ENCODE data around the gene CYP39A1.
"Not testable (repeated sequence)": the region's sequence is repeated elsewhere in the genome, so short reads cannot be mapped to it uniquely, and the experiment has no call there.

The CYP39A1 gene

DNA sequence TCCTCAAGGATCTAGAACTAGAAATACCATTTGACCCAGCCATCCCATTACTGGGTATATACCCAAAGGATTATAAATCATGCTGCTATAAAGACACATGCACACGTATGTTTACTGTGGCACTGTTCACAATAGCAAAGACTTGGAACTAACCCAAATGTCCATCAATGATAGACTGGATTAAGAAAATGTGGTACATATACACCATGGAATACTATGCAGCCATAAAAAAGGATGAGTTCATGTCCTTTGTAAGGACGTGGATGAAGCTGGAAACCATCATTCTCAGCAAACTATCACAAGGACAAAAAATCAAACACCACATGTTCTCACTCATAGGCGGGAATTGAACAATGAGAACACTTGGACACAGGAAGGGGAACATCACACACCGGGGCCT lies 4.5 kb downstream of the CYP39A1 start:
- H3K79me2 ChIP-seq (ENCODE audit: control insufficient read depth, insufficient read depth, low read length); H2BK5ac ChIP-seq (ENCODE audit: low read length); H3K79me1 ChIP-seq (ENCODE audit: low read length); H3K27ac ChIP-seq (ENCODE audit: low read depth, low read length); H2BK15ac ChIP-seq (replicated peaks; ENCODE audit: low read depth); H3K4me1 ChIP-seq (ENCODE audit: control insufficient read depth, low read depth, low read length); H3K36me3 ChIP-seq (ENCODE audit: control insufficient read depth, insufficient read depth, low read length); H3K27me3 ChIP-seq (ENCODE audit: insufficient read depth, low read length, poor library complexity); H4K5ac ChIP-seq (ENCODE audit: low read length); H3K4me3 ChIP-seq (ENCODE audit: low read length); H2BK120ac ChIP-seq (ENCODE audit: low read depth, low read length); H3K23ac ChIP-seq (ENCODE audit: low read length); H3K9ac ChIP-seq (ENCODE audit: low read length); H3K18ac ChIP-seq (ENCODE audit: low read length); H3K56ac ChIP-seq (ENCODE audit: low read length); H3K4ac ChIP-seq (ENCODE audit: low read depth, low read length); H4K8ac ChIP-seq (ENCODE audit: low read depth, low read length); H3K4me2 ChIP-seq (ENCODE audit: low read length); H2AK5ac ChIP-seq (ENCODE audit: low read length); DNase-seq: not testable (repeated sequence)
- WGBS (ENCODE audit: extremely low coverage, insufficient coverage, low lambda C conversion rate): no CpG with 5 or more reads among the region's 4 CpGs

DNA sequence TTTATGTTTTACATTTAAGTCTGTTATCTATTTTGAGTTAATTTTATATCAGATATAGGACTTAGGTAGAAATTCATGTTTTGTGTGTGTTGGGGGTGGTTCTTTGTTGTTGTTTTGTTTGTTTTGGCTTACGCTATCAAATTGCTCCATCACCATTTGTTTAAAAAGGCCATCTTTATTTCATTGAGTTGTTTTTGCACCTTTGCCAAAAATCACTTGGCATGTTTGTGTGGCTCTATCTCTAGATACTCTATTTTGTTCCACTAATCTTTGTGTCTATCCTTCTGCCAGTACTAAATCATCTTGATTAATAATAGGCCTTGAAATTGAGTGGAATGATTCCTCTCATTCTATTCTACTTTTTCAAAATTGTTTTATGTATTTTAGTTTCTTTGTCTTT lies 7.4 kb downstream of the CYP39A1 start:
- Histone ChIP-seq H3K79me1 (ENCODE audit: low read length) (no peaks in the 10 kb centered on the region), H3K36me3 (ENCODE audit: control insufficient read depth, insufficient read depth, low read length) (no peaks in the 10 kb centered on the region), H3K9ac (ENCODE audit: low read length) (no peak overlapping the region), H3K23ac (ENCODE audit: low read length) (no peak overlapping the region), H3K27me3 (ENCODE audit: insufficient read depth, low read length, poor library complexity) (no peaks in the 10 kb centered on the region), H3K4me3 (ENCODE audit: low read length) (no peak overlapping the region), H4K5ac (ENCODE audit: low read length) (no peak overlapping the region), H4K8ac (ENCODE audit: low read depth, low read length) (no peak overlapping the region), H2AK5ac (ENCODE audit: low read length) (no peak overlapping the region), H3K4me1 (ENCODE audit: control insufficient read depth, low read depth, low read length) (no peaks in the 10 kb centered on the region), H3K56ac (ENCODE audit: low read length) (no peak overlapping the region), H3K4ac (ENCODE audit: low read depth, low read length) (no peak overlapping the region), H2BK15ac (replicated peaks; ENCODE audit: low read depth) (no peak overlapping the region), H3K27ac (ENCODE audit: low read depth, low read length) (no peak overlapping the region), H2BK120ac (ENCODE audit: low read depth, low read length) (no peak overlapping the region), H3K79me2 (ENCODE audit: control insufficient read depth, insufficient read depth, low read length) (no peaks in the 10 kb centered on the region), H2BK5ac (ENCODE audit: low read length) (no peak overlapping the region), H3K18ac (ENCODE audit: low read length) (no peak overlapping the region), H3K4me2 (ENCODE audit: low read length) (no peak overlapping the region)
- no peak for DNase-seq
- WGBS (ENCODE audit: extremely low coverage, insufficient coverage, low lambda C conversion rate): no CpG with 5 or more reads among the region's 1 CpG

DNA sequence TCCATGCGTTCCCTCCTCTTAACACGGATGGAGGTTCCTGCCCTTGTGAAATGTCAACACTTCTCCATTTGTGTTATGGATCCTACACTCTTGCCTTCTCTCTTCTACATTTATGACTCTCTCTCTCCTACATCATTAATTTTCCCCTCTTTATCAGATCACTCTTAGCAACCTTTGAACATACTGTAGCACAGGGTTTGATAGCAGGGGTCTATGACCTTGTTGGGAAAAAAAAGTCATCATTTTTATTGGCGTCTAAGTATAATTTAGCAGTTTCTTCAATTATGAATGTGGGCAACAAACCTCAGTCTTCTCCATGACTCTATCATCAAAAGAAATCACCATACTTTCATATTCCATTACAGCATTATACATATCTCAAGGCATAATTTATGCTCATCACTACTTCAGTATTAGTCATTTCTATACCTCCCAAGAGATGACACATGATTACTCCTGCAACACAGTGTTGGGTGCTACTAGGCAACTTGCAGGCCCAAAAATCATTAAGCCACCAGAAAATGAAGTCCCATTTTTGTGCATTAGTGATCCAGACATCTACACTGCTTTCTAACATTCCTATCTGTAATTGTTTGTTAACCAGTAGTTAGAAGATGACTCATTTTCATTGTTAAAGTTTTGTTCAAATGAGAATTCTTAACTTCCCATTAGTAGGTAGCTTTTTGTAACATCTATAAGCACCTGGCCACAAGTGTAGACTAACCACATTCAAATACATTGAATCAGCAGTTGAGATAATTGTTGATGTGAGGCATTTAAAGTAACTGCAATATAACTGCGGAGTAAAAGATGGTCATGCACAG lies 9.5 kb downstream of the CYP39A1 start:
- no peak overlapping the region for H2BK15ac ChIP-seq (replicated peaks; ENCODE audit: low read depth)
- no peak overlapping the region for H4K8ac ChIP-seq (ENCODE audit: low read depth, low read length)
- H3K4me3 ChIP-seq (ENCODE audit: low read length): no peak overlapping the region
- no peak overlapping the region for H3K27ac ChIP-seq (ENCODE audit: low read depth, low read length)
- WGBS (ENCODE audit: extremely low coverage, insufficient coverage, low lambda C conversion rate): no CpG with 5 or more reads among the region's 4 CpGs
- H3K23ac ChIP-seq (ENCODE audit: low read length): no peak overlapping the region
- H2AK5ac ChIP-seq (ENCODE audit: low read length): no peak overlapping the region
- no peaks in the 10 kb centered on the region for H3K4me1 ChIP-seq (ENCODE audit: control insufficient read depth, low read depth, low read length)
- no peak overlapping the region for H3K4me2 ChIP-seq (ENCODE audit: low read length)
- H3K36me3 ChIP-seq (ENCODE audit: control insufficient read depth, insufficient read depth, low read length): no peaks in the 10 kb centered on the region
- H3K56ac ChIP-seq (ENCODE audit: low read length): no peak overlapping the region
- DNase-seq: no peak
- H3K79me1 ChIP-seq (ENCODE audit: low read length): no peaks in the 10 kb centered on the region
- H3K9ac ChIP-seq (ENCODE audit: low read length): no peak overlapping the region
- H3K18ac ChIP-seq (ENCODE audit: low read length): no peak overlapping the region
- H2BK120ac ChIP-seq (ENCODE audit: low read depth, low read length): no peak overlapping the region
- no peaks in the 10 kb centered on the region for H3K27me3 ChIP-seq (ENCODE audit: insufficient read depth, low read length, poor library complexity)
- H3K4ac ChIP-seq (ENCODE audit: low read depth, low read length): no peak overlapping the region
- no peaks in the 10 kb centered on the region for H3K79me2 ChIP-seq (ENCODE audit: control insufficient read depth, insufficient read depth, low read length)
- no peak overlapping the region for H2BK5ac ChIP-seq (ENCODE audit: low read length)
- H4K5ac ChIP-seq (ENCODE audit: low read length): no peak overlapping the region

DNA sequence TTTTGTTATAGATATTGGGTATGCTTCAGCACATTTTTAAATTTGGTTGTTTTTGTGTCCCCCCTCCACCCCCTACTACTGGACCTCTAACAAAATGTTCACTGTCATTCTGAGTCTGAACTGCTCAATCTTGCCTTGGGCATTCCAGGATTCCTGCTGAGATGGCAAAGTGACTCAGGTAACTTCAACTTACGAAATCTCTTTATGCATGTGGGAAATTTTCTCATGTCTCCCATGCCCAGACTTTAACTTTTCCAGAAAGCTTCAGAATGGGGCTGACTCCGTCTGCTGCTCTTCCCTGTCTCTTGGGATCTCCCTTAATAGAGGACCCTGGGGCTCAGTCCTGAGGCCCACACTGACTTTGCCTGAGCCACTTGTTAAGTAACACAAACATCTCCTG lies 14.0 kb downstream of the CYP39A1 start:
- Histone ChIP-seq H4K5ac (ENCODE audit: low read length) (no peak overlapping the region), H2BK5ac (ENCODE audit: low read length) (no peak overlapping the region), H3K79me2 (ENCODE audit: control insufficient read depth, insufficient read depth, low read length) (no peaks in the 10 kb centered on the region), H2AK5ac (ENCODE audit: low read length) (no peak overlapping the region), H3K23ac (ENCODE audit: low read length) (no peak overlapping the region), H3K9ac (ENCODE audit: low read length) (no peak overlapping the region), H3K27ac (ENCODE audit: low read depth, low read length) (no peak overlapping the region), H3K4me3 (ENCODE audit: low read length) (no peak overlapping the region), H3K4me2 (ENCODE audit: low read length) (no peak overlapping the region), H3K27me3 (ENCODE audit: insufficient read depth, low read length, poor library complexity) (no peaks in the 10 kb centered on the region), H3K56ac (ENCODE audit: low read length) (no peak overlapping the region), H4K8ac (ENCODE audit: low read depth, low read length) (no peak overlapping the region), H3K4me1 (ENCODE audit: control insufficient read depth, low read depth, low read length) (no peaks in the 10 kb centered on the region), H3K79me1 (ENCODE audit: low read length) (no peaks in the 10 kb centered on the region), H3K36me3 (ENCODE audit: control insufficient read depth, insufficient read depth, low read length) (no peaks in the 10 kb centered on the region), H2BK15ac (replicated peaks; ENCODE audit: low read depth) (no peak overlapping the region), H3K18ac (ENCODE audit: low read length) (no peak overlapping the region), H2BK120ac (ENCODE audit: low read depth, low read length) (no peak overlapping the region), H3K4ac (ENCODE audit: low read depth, low read length) (peak overlapping the region; percentile 16)
- WGBS (ENCODE audit: extremely low coverage, insufficient coverage, low lambda C conversion rate): no CpG with 5 or more reads among the region's 2 CpGs
- DNase-seq: peak; percentile 74

DNA sequence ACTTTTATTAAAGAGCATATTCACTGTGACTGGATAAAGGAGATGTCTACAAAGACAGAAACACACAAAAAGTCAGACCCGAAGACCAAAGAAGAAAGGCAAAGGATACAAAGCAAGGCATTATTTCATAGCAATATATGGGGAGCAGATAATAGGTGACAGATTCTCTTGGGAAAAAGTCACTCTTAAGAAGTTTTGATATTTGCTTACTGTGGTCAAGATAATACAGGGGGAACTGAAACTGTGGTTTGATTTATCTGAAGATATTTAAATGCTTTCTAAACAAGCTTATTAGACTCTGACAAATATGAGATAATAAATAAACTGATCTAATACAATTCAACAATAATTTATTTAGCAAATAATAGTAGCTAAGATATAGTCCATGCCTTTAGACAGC lies 14.7 kb downstream of the CYP39A1 start:
- Histone ChIP-seq H3K23ac (ENCODE audit: low read length) (no peak overlapping the region), H3K4ac (ENCODE audit: low read depth, low read length) (no peak overlapping the region), H3K27ac (ENCODE audit: low read depth, low read length) (no peak overlapping the region), H3K4me1 (ENCODE audit: control insufficient read depth, low read depth, low read length) (no peaks in the 10 kb centered on the region), H2BK120ac (ENCODE audit: low read depth, low read length) (no peak overlapping the region), H2BK5ac (ENCODE audit: low read length) (no peak overlapping the region), H3K79me1 (ENCODE audit: low read length) (no peaks in the 10 kb centered on the region), H4K8ac (ENCODE audit: low read depth, low read length) (no peak overlapping the region), H3K56ac (ENCODE audit: low read length) (no peak overlapping the region), H3K9ac (ENCODE audit: low read length) (no peak overlapping the region), H2AK5ac (ENCODE audit: low read length) (no peak overlapping the region), H3K79me2 (ENCODE audit: control insufficient read depth, insufficient read depth, low read length) (no peaks in the 10 kb centered on the region), H3K18ac (ENCODE audit: low read length) (no peak overlapping the region), H4K5ac (ENCODE audit: low read length) (no peak overlapping the region), H3K36me3 (ENCODE audit: control insufficient read depth, insufficient read depth, low read length) (no peaks in the 10 kb centered on the region), H2BK15ac (replicated peaks; ENCODE audit: low read depth) (no peak overlapping the region), H3K4me2 (ENCODE audit: low read length) (no peak overlapping the region), H3K27me3 (ENCODE audit: insufficient read depth, low read length, poor library complexity) (no peaks in the 10 kb centered on the region), H3K4me3 (ENCODE audit: low read length) (no peak overlapping the region)
- WGBS (ENCODE audit: extremely low coverage, insufficient coverage, low lambda C conversion rate): no CpG with 5 or more reads among the region's 1 CpG
- DNase-seq: no peak

DNA sequence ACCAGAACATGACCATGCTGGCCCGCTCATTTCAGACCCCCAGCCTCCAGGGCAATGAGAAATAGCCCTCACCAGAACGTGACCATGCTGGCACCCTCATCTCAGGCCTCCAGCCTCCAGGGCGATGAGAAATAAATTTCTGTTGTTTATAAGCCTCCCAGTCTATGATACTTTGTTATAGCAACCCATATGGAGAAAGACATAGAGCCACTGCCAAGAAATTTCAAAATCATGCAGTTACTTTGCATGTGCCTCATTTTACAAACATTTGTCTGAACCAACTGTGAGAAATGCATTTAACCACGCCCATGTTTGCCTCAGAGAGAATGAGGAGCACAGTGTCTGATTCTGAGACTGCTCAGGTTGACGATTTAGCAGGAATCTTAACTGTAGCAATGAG lies 15.5 kb downstream of the CYP39A1 start:
- no peaks in the 10 kb centered on the region for H3K36me3 ChIP-seq (ENCODE audit: control insufficient read depth, insufficient read depth, low read length)
- WGBS (ENCODE audit: extremely low coverage, insufficient coverage, low lambda C conversion rate): no CpG with 5 or more reads among the region's 5 CpGs
- H3K9ac ChIP-seq (ENCODE audit: low read length): no peak overlapping the region
- H3K4me2 ChIP-seq (ENCODE audit: low read length): no peak overlapping the region
- no peak overlapping the region for H4K5ac ChIP-seq (ENCODE audit: low read length)
- no peak overlapping the region for H2BK15ac ChIP-seq (replicated peaks; ENCODE audit: low read depth)
- H2BK5ac ChIP-seq (ENCODE audit: low read length): no peak overlapping the region
- H3K4me3 ChIP-seq (ENCODE audit: low read length): no peak overlapping the region
- H3K4ac ChIP-seq (ENCODE audit: low read depth, low read length): no peak overlapping the region
- no peaks in the 10 kb centered on the region for H3K4me1 ChIP-seq (ENCODE audit: control insufficient read depth, low read depth, low read length)
- DNase-seq: no peak
- no peak overlapping the region for H4K8ac ChIP-seq (ENCODE audit: low read depth, low read length)
- no peak overlapping the region for H2AK5ac ChIP-seq (ENCODE audit: low read length)
- H2BK120ac ChIP-seq (ENCODE audit: low read depth, low read length): no peak overlapping the region
- H3K27ac ChIP-seq (ENCODE audit: low read depth, low read length): no peak overlapping the region
- H3K79me2 ChIP-seq (ENCODE audit: control insufficient read depth, insufficient read depth, low read length): no peaks in the 10 kb centered on the region
- H3K23ac ChIP-seq (ENCODE audit: low read length): no peak overlapping the region
- H3K27me3 ChIP-seq (ENCODE audit: insufficient read depth, low read length, poor library complexity): no peaks in the 10 kb centered on the region
- H3K18ac ChIP-seq (ENCODE audit: low read length): no peak overlapping the region
- H3K79me1 ChIP-seq (ENCODE audit: low read length): no peaks in the 10 kb centered on the region
- no peak overlapping the region for H3K56ac ChIP-seq (ENCODE audit: low read length)
